ENCODE measurements around the gene KRTAP1-4.
"Not testable (repeated sequence)": the region's sequence is repeated elsewhere in the genome, so short reads cannot be mapped to it uniquely, and the experiment has no call there.

Gene KRTAP1-4

DNA sequence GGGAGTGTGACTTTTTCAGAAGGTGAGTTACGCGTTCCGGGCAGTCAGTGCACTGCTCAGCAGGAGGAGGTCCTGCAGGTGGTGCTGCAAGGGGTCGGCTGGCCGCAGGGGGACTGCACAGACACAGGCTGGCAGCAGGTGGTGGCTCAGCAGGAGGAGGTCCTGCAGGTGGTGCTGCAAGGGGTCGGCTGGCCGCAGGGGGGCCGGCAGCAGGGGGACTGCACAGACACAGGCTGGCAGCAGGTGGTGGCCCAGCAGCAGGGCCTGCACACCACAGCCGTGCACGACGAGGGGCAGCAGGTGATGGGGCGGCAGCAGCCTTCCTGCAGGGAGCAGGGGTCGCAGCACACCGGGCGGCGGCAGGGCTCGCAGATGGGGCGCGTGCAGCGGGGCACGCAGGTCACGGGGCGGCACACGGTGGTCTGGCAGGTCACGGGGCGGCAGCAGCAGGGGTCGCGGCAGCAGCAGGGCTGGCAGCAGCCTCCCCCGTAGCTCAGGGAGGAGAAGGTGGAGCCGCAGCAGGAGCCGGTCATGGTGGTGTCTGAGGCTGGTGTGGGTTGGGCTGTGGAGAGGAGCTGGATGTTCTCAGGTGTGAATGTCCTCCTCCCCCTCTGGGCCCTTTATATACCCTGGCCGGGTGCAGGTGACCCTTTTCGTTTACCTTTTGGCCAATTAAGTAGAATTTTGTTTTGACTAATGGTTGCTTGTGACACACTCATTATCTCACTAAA, 16.9 kb upstream of the KRTAP1-4 start, which contains the start of gene KRTAP2-1:
Gene KRTAP2-1, minus strand, starts transcription at position 582 of the 731 bp plus-strand sequence. Its CDS starts 49 bp downstream, at position 533.
- DNase-seq = not testable (repeated sequence)

DNA sequence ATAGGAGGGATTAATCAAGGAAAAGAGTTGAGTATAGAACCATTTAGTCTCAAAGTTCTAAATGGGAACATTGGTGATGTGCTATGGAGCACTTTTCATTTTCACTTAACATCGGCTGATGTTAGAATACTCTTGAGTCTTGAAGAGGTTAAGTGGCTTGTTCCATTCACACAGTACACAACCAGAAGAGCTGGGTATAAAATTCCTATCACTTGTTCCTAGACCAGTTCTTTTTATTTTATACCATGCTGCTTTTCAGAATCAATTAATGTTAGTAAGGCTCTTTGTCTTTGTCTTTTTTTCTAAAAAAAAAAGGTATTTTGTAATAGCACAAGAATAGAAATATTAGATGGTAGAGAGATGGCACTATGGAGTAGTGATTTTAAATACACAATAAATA, 13.0 kb upstream of the KRTAP1-4 start:
- DNase-seq = no peak

GRCh38 chr17:41040783-41041571, 11.0 kb upstream of the KRTAP1-4 start, which contains the start of gene KRTAP1-1:
Gene KRTAP1-1, minus strand, starts transcription at chr17:41041450. Its CDS starts 53 bp downstream, at chr17:41041397.
- DNase-seq = not testable (repeated sequence)

DNA sequence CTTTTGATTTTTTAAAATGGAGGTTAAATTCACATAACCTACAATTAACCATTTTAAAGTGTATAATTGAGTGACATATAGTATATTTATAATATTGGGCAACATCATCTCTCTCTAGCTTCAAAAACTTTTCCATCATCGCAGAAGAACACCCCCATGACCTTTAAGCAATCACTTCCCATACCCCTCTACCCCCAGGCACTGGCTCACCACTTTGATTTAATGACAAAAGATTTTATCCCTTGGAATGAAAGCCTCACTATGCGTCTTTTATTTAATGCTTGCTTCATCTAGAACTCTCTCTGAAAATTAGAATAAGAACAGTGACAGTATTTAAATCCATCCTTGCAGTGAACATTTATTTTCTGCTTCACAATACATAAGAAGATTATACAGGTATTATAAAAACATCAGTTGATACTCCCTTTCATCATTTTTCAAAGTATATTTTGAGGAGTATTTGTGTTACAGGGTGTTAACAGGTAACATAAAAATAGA, 7.9 kb upstream of the KRTAP1-4 start:
- no peak for DNase-seq

DNA sequence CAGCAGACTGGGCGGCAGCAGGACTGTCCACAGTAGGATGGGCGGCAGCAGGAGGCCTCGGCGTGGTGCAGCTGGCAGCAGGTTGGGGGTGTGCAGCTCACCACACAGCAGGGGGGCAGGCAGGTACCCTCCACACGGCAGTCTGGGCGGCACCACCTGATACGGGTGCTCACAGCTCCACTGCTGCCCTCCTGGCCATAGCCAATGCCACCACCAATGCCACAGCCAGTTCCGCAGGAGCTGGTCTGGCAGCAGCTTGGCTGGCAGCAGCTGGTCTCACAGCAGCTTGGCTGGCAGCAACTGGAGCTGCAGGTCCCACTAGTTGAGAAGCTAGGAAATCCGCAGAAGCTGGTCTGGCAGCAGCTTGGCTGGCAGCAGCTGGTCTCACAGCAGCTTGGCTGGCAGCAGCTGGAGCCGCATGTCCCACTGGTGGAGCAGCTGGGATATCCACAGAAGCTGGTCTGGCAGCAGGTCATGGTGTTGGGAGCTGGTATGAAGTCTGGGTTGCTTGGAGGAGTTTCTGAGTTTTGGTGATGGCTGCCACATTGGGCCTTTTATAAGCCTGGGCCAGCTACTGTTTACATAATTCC, 4.4 kb upstream of the KRTAP1-4 start, which contains the start of gene KRTAP1-3:
Gene KRTAP1-3, minus strand, starts transcription at position 529 of the 590 bp plus-strand sequence. Its CDS starts 53 bp downstream, at position 476.
- not testable (repeated sequence) for DNase-seq

- DNase-seq = no peak
Measured at GRCh38 chr17:41026715-41027471, 3.1 kb downstream of the KRTAP1-4 start, which contains the start of gene KRTAP1-5. Gene KRTAP1-5, minus strand, starts transcription at chr17:41027208. Its CDS starts 53 bp downstream, at chr17:41027155.

- DNase-seq = no peak
Measured at GRCh38 chr17:41024697-41025096, 5.3 kb downstream of the KRTAP1-4 start.

DNA sequence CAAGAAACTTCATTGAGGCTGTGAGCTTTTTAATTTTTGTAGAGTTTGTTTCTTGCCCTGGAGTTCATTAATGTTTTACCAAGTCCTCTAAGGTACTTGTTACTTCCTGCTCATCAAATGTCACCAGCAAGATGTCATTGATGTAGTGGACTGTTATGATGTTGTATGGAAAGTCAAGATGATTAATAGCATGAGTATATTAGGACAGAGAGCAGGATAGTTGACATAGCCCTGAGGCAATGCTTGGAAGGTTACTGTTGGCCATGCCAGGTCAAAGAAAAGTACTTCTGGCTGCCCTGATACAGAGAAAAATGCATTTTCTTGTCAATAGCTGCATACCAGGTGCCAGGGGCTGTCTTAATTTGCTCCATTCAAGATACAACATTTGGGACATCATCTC, 9.7 kb downstream of the KRTAP1-4 start:
- DNase-seq = no peak

GRCh38 chr17:41019415-41019814, 10.6 kb downstream of the KRTAP1-4 start:
- no peak for DNase-seq

- no peak for DNase-seq
Measured at GRCh38 chr17:41018541-41018940, 11.5 kb downstream of the KRTAP1-4 start.

GRCh38 chr17:41016578-41017215, 13.3 kb downstream of the KRTAP1-4 start:
- no peak for DNase-seq

GRCh38 chr17:41015454-41015853, 14.5 kb downstream of the KRTAP1-4 start:
- DNase-seq = no peak

GRCh38 chr17:41013606-41014005, 16.4 kb downstream of the KRTAP1-4 start:
- DNase-seq = no peak

GRCh38 chr17:41013181-41013580, 16.8 kb downstream of the KRTAP1-4 start:
- no peak for DNase-seq

DNA sequence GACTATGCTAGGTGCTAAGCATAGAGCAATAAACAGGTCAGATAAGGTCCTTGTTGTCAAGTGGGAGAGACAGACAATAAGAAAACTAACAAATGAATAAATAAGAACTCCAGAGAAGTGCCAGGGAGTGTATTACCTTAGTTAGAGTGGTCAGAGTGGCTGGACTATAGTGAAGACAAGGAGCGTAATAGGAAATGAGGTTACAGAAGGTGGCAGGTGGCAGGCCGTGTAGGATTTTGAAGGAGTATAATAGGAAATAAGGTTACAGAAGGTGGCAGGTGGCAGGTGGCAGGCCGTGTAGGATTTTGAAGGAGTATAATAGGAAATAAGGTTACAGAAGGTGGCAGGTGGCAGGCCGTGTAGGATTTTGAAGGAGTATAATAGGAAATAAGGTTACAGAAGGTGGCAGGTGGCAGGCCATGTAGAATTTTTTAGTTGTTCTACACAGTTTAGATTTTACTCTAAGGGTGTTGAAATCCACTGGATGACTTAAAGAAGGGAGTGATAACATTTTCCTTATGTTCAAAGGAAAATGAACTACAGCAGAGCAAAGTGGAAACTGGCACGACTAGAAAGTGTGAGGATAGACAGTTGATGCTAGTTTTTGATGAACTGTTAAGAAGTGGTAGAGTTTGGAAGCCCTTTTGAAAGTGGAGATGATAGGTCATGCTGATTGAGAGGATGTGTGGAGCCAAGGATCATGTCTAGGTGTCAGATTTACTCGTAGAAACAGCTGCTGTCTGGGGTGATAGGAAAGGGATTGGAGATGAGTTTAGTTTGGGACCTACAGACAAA, 17.5 kb downstream of the KRTAP1-4 start:
- no peak for DNase-seq

DNA sequence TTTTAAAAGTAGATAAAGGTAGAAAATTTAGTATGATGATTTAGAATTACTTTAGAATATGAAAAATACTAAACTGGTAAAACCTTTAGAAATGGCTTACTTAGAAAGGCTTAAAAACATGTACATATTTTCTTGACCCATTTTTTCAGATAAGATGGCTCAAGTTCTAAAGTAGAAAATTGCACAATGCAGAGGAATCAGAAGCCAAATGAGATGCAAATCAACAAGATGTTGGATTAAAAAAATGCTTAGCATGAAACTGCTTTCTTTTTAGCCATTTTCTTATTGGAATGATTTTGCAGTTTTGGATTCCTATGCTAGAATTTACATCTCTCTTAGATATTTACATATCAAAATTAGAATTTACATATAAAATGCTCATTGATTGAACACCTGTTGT, 19.6 kb downstream of the KRTAP1-4 start:
- no peak for DNase-seq

DNA sequence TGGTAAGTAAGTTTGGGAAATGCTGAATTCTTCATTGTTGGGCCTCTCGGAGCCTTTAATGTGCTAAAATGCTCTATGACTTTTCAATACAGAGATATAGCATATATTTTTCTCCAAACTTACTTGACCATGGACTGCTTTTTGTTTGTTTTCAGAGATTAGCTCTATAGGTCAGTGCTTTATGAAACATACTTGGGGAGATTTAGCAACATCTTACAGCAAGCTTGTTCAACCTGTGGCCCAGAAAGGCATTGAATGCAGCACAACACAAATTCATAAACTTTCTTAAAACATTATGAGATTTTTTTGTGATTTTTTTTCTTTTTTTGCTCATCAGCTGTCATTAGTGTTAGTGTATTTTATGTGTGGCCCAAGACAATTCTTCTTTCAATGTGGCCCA, 20.1 kb downstream of the KRTAP1-4 start:
- no peak for DNase-seq

GRCh38 chr17:41009301-41009760, 20.7 kb downstream of the KRTAP1-4 start:
- no peak for DNase-seq

DNA sequence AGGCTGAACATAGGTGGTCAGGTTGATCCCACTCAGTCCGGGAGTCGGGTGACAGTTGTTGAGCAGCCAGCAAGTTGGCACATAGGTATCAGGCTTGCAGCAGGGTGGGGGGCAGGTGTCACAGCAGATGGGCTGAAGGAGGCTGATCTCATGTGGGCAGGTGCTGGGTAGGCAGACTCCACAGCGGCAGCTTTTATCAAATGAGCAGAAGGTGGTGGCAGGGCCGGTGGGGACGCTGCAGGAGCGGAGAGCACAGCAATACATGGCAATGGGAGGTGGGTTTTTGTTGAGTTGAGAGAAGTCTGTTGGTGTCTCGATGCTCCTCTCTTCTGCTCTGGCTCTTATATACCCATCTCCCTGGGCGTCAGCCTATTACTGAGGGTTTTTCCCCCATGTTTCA, 21.2 kb downstream of the KRTAP1-4 start, which contains the start of gene KRTAP3-1:
Gene KRTAP3-1, minus strand, starts transcription at position 318 of the 400 bp plus-strand sequence. Its CDS starts 54 bp downstream, at position 264.
- DNase-seq = no peak

DNA sequence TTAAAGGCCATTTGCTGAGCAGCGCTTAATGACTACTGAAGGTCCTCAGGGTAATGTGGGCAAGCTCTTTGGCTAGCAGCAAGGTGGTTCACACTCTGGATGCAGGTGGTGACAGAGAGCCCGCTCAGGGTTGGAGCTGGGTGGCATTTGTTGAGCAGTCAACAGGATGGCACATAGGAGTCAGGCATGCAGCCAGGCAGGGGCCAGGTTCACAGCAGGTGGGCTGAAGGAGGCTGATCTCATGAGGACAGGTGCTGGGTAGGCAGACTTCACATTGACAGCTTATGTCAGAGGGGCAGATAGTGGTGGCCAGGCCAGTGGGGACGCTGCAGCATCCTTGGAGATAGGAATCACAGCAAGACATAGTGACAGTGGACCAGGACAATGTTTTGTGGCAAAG, 25.6 kb downstream of the KRTAP1-4 start:
- DNase-seq = no peak

GRCh38 chr17:41003926-41004325, 26.1 kb downstream of the KRTAP1-4 start:
- DNase-seq = no peak
